HTERT RPE-1 (cell line): ENCODE data around the gene RGS8.

Source experiments
- in situ Hi-C: fragments of 300-500 bp; cut with MboI; formaldehyde crosslinking; loops from 4 replicates; pipeline ENCODE4 v1.14.3; 2020; ENCODE audit warnings: low sequenced_read_pairs

The RGS8 gene

GRCh38 chr1:182644886-182645285, 39.5 kb downstream of the RGS8 start:
- in situ Hi-C loops: no loop called here

- in situ Hi-C loops: no loop called here
These were observed 40.7 kb downstream of the RGS8 start for GRCh38 chr1:182643699-182644098.

- in situ Hi-C loops: no loop called here
These were observed 41.9 kb downstream of the RGS8 start for GRCh38 chr1:182642461-182642860.

- in situ Hi-C loops: no loop called here
These were observed 42.8 kb downstream of the RGS8 start for GRCh38 chr1:182641561-182641960.

- in situ Hi-C loops: no loop called here
These were observed 45.1 kb downstream of the RGS8 start for GRCh38 chr1:182639330-182639729.

GRCh38 chr1:182637769-182638168, 46.6 kb downstream of the RGS8 start:
- in situ Hi-C loops: no loop called here

- in situ Hi-C loops: no loop called here
These were observed 48.5 kb downstream of the RGS8 start for GRCh38 chr1:182635871-182636270.
